Raji (cell line): ENCODE results near the gene CRELD2.

Source experiments
- POLR2A ChIP-seq: IDR thresholded peaks from 2 replicates; pipeline ENCODE4 v1.6.1; 2011; ENCODE audit warnings: low read depth, low read length, control low read depth; ENCODE audit not compliant: insufficient read depth

Gene CRELD2

GRCh38 chr22:49884503-49885260 lies 33.8 kb upstream of the CRELD2 start:
- TF ChIP-seq POLR2A, result no peak

- no peak for TF ChIP-seq POLR2A
Observed at GRCh38 chr22:49885281-49885680, 33.2 kb upstream of the CRELD2 start.

GRCh38 chr22:49885881-49886280 lies 32.6 kb upstream of the CRELD2 start:
- no peak for TF ChIP-seq POLR2A

- TF ChIP-seq POLR2A, result no peak
Observed at GRCh38 chr22:49886346-49887063, 31.9 kb upstream of the CRELD2 start.

GRCh38 chr22:49887064-49887451 lies 31.4 kb upstream of the CRELD2 start:
- no peak for TF ChIP-seq POLR2A

GRCh38 chr22:49887702-49888101 lies 30.7 kb upstream of the CRELD2 start:
- no peak for TF ChIP-seq POLR2A

GRCh38 chr22:49889071-49889470 lies 29.4 kb upstream of the CRELD2 start:
- no peak for TF ChIP-seq POLR2A

GRCh38 chr22:49892226-49892899 lies 26.1 kb upstream of the CRELD2 start:
- no peak for TF ChIP-seq POLR2A

- no peak for TF ChIP-seq POLR2A
Observed at GRCh38 chr22:49893025-49893424, 25.4 kb upstream of the CRELD2 start.

- TF ChIP-seq POLR2A, result no peak
Observed at GRCh38 chr22:49894322-49895054, 23.9 kb upstream of the CRELD2 start.

GRCh38 chr22:49896201-49896600 lies 22.2 kb upstream of the CRELD2 start:
- TF ChIP-seq POLR2A, result no peak

GRCh38 chr22:49897015-49897684 lies 21.3 kb upstream of the CRELD2 start:
- no peak for TF ChIP-seq POLR2A

GRCh38 chr22:49899530-49899929 lies 18.9 kb upstream of the CRELD2 start:
- no peak for TF ChIP-seq POLR2A

- no peak for TF ChIP-seq POLR2A
Observed at GRCh38 chr22:49900441-49901230, 17.8 kb upstream of the CRELD2 start.
